Mesothelial cell of epicardium (in vitro differentiated cells): ENCODE results near the gene PDE4D. TPM values are rescaled to one million over a fixed set of nuclear protein-coding genes. Genes with fewer than 3 reads are reported as not detected.
A peak's percentile ranks its signal among the peaks of the same experiment; 100 is the strongest.

Experiments used
- DNase-seq, 2 experiments: peaks; one replicate each; pipeline ENCODE4 v3.0.0; 2021; ENCODE audit warnings: low spot score in 2 of 2; ENCODE audit not compliant: unreplicated experiment in 2 of 2
- H3K27ac Mint-ChIP-seq: 2 replicates; pipeline ENCODE4 v1.8.0; 2021; ENCODE audit warnings: mixed read lengths
- H3K27me3 Mint-ChIP-seq: 2 replicates; pipeline ENCODE4 v1.8.0; 2021; ENCODE audit warnings: low read depth, mixed read lengths
- H3K36me3 Mint-ChIP-seq: 2 replicates; pipeline ENCODE4 v1.8.0; 2021; ENCODE audit warnings: mixed read lengths
- H3K4me1 Mint-ChIP-seq: 2 replicates; pipeline ENCODE4 v1.8.0; 2021; ENCODE audit warnings: mixed read lengths
- H3K4me3 Mint-ChIP-seq: 2 replicates; pipeline ENCODE4 v1.8.0; 2021; ENCODE audit warnings: mild to moderate bottlenecking, moderate library complexity, mixed read lengths
- H3K9me3 Mint-ChIP-seq: 2 replicates; pipeline ENCODE4 v1.8.0; 2021; ENCODE audit warnings: mixed read lengths
- CTCF ChIP-seq: fragments of 200-600 bp; sonication (generic); IDR thresholded peaks from one replicate; pipeline ENCODE4 v1.5.0; 2021; ENCODE audit warnings: antibody characterized with exemption; ENCODE audit not compliant: unreplicated experiment
- total RNA-seq: library from RNA; stranded (reverse); gene quantifications from 3 replicates; pipeline ENCODE4 v1.2.1, GENCODE V29; 2021

PDE4D gene
- total RNA-seq, 1 donor from 2014 or later: 105 TPM

GRCh38 chr5:59833448-59833847 lies 60.1 kb downstream of the PDE4D start:
- no peak overlapping the region for H3K27ac Mint-ChIP-seq
- no peak for TF ChIP-seq CTCF
- H3K9me3 Mint-ChIP-seq: no peaks in the 10 kb centered on the region
- H3K36me3 Mint-ChIP-seq: no peaks in the 10 kb centered on the region
- H3K27me3 Mint-ChIP-seq: no peaks in the 10 kb centered on the region
- DNase-seq: no peak
- peaks cover 46% of the 10 kb centered on the region for H3K4me1 Mint-ChIP-seq
- H3K4me3 Mint-ChIP-seq: no peak overlapping the region

- Mint-ChIP-seq H3K9me3 (no peaks in the 10 kb centered on the region), H3K36me3 (no peaks in the 10 kb centered on the region), H3K4me3 (no peak overlapping the region), H3K27ac (no peak overlapping the region), H3K27me3 (no peaks in the 10 kb centered on the region), H3K4me1 (peaks cover 49% of the 10 kb centered on the region)
- DNase-seq: no peak
- no peak for TF ChIP-seq CTCF
These were observed 60.8 kb downstream of the PDE4D start for GRCh38 chr5:59832577-59833301.

DNA sequence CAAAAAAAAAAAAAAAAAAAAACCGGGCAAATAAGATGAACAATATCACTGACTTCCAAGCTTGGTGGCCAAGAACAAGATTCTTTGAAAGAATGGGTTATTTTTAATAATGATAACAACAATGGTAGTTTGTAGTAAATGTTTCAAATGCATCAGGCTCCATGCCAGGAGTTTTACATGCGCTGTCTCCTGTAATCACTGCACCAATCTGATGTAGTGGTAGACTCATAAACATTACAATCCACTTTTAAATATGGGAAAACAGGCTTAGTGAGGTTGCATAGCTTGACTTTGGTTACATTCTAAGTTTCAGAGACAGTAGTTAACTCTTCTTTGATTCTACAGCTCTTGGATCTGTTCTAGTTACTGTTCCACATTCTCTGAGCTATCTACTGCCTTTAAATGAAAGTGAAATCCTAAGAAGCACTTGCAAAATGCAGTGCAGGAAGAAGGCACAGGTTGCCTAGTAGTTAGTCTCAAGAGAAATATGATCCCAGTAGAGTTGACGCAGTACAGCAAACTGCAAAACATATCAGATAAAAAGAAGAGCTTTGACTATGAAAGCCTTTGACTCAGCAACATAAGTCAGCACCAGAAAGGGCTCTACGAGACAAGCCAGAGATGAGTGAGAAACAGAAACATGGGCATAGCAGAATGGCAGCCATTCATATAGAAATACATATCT lies 62.1 kb downstream of the PDE4D start:
- H3K27ac Mint-ChIP-seq: peak overlapping the region; percentile 39
- no peaks in the 10 kb centered on the region for H3K36me3 Mint-ChIP-seq
- H3K4me3 Mint-ChIP-seq: no peak overlapping the region
- no peak for DNase-seq
- peaks cover 56% of the 10 kb centered on the region for H3K4me1 Mint-ChIP-seq
- TF ChIP-seq CTCF: no peak
- no peaks in the 10 kb centered on the region for H3K9me3 Mint-ChIP-seq
- no peaks in the 10 kb centered on the region for H3K27me3 Mint-ChIP-seq

- H3K27ac Mint-ChIP-seq: peak overlapping the region; percentile 50
- no peak for TF ChIP-seq CTCF
- H3K27me3 Mint-ChIP-seq: no peaks in the 10 kb centered on the region
- H3K36me3 Mint-ChIP-seq: no peaks in the 10 kb centered on the region
- no peaks in the 10 kb centered on the region for H3K9me3 Mint-ChIP-seq
- peaks cover 56% of the 10 kb centered on the region for H3K4me1 Mint-ChIP-seq
- no peak for DNase-seq
- no peak overlapping the region for H3K4me3 Mint-ChIP-seq
These were observed 62.9 kb downstream of the PDE4D start for GRCh38 chr5:59830536-59831200.

GRCh38 chr5:59829922-59830321 lies 63.6 kb downstream of the PDE4D start:
- Mint-ChIP-seq H3K27ac (no peak overlapping the region), H3K36me3 (no peaks in the 10 kb centered on the region), H3K4me3 (no peak overlapping the region), H3K9me3 (no peaks in the 10 kb centered on the region), H3K27me3 (no peaks in the 10 kb centered on the region), H3K4me1 (peaks cover 56% of the 10 kb centered on the region)
- DNase-seq: no peak
- no peak for TF ChIP-seq CTCF
